NT2/D1 (cell line): ENCODE results near the gene MMP17.

Experiments used
- SUZ12 ChIP-seq: IDR thresholded peaks from 2 replicates; pipeline ENCODE4 v1.6.1; 2011; ENCODE audit not compliant: insufficient read length, insufficient read depth; ENCODE audit errors: extremely low read depth
- YY1 ChIP-seq: IDR thresholded peaks from 2 replicates; pipeline ENCODE4 v1.6.1; 2011; ENCODE audit not compliant: insufficient read length, insufficient read depth

DNA sequence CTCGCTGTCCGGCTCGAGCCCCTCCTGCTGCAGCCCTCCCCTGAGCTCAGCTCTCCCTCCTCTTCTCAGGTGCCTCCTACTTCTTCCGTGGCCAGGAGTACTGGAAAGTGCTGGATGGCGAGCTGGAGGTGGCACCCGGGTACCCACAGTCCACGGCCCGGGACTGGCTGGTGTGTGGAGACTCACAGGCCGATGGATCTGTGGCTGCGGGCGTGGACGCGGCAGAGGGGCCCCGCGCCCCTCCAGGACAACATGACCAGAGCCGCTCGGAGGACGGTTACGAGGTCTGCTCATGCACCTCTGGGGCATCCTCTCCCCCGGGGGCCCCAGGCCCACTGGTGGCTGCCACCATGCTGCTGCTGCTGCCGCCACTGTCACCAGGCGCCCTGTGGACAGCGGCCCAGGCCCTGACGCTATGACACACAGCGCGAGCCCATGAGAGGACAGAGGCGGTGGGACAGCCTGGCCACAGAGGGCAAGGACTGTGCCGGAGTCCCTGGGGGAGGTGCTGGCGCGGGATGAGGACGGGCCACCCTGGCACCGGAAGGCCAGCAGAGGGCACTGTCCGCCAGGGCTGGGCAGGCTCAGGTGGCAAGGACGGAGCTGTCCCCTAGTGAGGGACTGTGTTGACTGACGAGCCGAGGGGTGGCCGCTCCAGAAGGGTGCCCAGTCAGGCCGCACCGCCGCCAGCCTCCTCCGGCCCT is 22.8 kb downstream of the MMP17 start:
- TF ChIP-seq YY1 (no peak), SUZ12 (no peak)
